ENCODE results near the gene NTRK2.

NTRK2 gene

DNA sequence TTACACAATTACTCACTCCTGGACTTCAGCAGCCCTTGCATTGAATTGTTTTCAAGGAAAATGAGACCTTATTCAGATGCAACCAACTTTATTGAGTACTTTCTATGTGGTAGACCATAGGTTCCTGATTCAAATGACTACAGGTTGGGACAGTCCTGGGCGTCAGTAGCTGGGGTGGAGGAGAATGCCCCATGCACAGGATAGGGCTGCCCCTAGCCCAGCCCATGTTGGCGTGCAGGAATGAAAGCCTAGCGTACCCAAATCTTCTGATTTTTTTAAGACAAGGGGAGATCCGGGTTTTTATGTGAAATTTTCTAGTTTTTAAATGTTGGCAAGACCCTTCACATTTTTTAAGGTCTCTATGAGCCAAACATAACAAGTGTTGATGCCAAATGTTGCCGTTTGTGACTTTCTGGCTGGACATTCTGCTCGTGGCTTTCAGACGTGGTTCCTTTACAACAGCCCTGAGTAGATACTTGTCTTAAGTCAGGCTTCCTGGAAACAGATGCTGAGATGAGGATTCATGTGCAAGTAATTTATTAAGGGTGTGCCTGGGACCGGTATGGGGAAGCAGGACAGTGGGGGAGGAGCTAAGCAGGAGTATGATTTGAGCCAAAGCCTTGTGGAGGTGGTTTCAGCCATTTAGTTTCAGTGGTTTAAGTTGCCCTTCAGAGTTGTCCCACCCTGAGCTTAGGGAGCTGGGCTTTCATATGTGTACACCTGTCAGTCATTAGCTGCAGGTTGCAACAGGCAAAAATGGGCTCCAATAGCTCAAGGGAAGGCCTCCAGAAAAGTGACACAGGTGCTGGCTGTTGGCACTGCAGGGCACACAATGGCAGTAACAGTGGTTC, 154.1 kb downstream of the NTRK2 start:
- Mint-ChIP-seq H3K27me3 (no peaks in the 10 kb centered on the region), H3K4me3 (no peak overlapping the region), H3K36me3 (no peaks in the 10 kb centered on the region), H3K4me1 (no peaks in the 10 kb centered on the region), H3K9me3 (no peaks in the 10 kb centered on the region), H3K27ac (no peak overlapping the region)
- ATAC-seq = peak; percentile 37

DNA sequence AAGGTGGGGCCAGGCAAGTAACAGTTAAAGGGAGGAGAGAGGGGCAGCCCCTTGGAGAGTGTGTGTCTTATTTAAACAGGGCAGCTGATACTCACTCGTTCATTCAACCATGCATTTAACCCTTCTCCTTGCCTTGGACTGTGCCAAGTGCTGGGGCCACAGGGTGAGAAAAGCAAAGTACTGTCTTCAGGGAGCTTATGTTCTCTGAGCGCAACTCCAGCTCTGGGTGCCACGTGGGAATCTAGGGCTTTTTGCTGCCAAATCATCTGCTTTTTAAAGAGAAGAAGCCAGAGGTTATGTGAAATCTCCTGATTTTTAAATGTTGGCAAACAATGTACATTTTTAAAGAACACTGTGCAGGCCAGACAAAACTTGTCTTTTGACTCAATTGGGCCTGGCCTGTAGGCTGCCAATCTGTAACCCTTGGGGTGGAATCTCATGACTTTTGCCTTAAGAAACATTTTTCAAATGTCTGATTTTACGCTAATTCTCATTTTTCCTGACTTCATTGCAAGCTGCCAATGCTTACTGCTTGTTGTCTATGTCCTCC, 157.8 kb downstream of the NTRK2 start:
- no peak overlapping the region for H3K4me3 Mint-ChIP-seq
- no peak overlapping the region for H3K27ac Mint-ChIP-seq
- no peaks in the 10 kb centered on the region for H3K36me3 Mint-ChIP-seq
- H3K27me3 Mint-ChIP-seq = no peaks in the 10 kb centered on the region
- H3K9me3 Mint-ChIP-seq = no peaks in the 10 kb centered on the region
- H3K4me1 Mint-ChIP-seq = no peaks in the 10 kb centered on the region
- no peak for ATAC-seq

DNA sequence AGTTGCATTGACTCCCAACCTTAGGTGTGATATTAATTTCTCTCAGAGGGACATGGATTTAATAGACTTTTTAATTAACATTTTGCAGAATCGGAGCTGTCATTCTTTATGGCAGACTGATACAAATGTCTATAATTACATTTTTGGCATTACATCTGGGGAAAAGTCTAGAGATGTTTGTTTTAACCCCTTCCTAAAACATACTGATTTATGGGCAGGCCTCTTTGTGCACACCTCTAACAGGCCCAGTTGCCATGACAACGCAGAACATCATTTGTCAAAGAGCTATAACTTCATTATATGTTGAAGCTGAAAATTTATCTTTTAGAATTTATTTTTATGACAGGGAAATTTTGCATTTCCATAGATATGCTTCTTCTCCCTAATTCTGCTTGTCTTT, 158.5 kb downstream of the NTRK2 start:
- Mint-ChIP-seq H3K4me1 (no peaks in the 10 kb centered on the region), H3K27ac (no peak overlapping the region), H3K36me3 (no peaks in the 10 kb centered on the region), H3K27me3 (no peaks in the 10 kb centered on the region), H3K9me3 (no peaks in the 10 kb centered on the region), H3K4me3 (no peak overlapping the region)
- ATAC-seq = no peak

DNA sequence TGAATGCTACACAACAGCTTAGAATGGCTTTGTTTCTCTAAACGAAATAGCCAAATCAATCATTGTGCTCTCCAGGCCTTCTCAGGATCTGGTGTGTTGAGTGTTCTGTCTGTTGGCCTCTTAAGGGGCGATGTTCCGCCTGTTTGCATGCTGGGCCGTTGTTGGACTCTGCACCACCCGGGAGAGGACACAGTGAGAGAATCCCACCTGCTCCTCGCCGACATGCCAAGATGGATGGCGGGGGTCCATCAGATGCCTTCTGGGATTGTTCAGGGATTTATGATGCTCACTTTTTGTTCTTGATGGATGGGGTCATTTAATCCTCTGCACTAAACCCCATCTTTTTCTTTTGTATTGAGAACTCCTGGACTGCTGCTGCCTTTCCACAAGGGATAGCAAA, 159.9 kb downstream of the NTRK2 start:
- Mint-ChIP-seq H3K4me1 (no peaks in the 10 kb centered on the region), H3K27me3 (no peaks in the 10 kb centered on the region), H3K27ac (no peak overlapping the region), H3K9me3 (no peaks in the 10 kb centered on the region), H3K4me3 (no peak overlapping the region), H3K36me3 (no peaks in the 10 kb centered on the region)
- no peak for ATAC-seq

DNA sequence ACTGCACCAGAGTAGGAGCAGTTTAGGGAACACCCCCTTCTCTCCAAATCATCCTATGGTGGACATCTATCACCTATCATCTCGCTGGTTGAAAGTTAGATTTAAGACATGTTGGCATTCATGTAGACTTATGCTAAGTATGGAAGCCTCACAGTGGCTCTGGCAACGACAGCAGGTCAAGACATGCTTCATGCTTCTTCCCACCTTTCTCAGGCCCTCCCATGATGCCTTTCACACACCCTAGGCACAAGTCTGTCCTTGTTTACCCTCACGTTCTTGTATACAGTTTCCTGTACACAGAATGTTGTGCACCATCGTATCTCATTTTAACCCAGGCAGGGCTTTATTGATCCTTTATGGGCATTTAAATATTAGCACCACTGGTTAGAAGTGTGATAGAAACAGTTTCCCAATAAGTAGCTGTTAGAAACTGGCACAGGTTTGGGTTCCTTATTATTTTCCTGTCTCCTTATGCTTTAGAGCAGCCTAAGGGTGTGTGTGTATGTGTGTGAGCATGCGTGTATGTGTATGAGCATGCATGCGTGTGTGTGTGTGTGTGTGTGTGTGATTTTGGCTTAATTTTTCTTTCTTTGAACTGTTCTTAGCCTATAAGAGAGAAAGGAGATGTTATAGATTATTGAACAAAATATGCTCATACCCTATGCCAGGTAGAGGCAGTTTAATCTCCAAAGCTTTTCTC, 160.6 kb downstream of the NTRK2 start:
- Mint-ChIP-seq H3K27me3 (no peaks in the 10 kb centered on the region), H3K9me3 (no peaks in the 10 kb centered on the region), H3K4me3 (no peak overlapping the region), H3K4me1 (no peaks in the 10 kb centered on the region), H3K27ac (no peak overlapping the region), H3K36me3 (no peaks in the 10 kb centered on the region)
- no peak for ATAC-seq

DNA sequence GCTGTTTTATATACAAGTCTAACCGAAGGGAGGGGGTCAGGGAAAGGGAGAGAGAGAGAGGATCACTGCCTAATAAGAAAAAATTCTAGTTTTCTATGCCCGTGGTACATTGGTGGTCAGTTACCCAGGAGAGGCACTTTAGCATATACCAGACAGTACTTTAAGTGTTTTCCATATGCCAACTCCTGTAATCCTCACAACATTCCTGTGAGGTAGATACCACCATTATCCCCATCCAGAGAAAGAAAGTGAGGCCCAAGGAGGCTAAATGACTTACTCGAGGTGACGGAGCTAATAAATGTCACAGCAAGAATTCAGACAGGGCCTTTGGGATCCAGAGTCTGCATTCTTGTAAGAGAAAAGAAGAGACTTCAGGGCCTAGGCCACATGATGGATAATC, 161.8 kb downstream of the NTRK2 start:
- no peaks in the 10 kb centered on the region for H3K4me1 Mint-ChIP-seq
- no peak for ATAC-seq
- no peak overlapping the region for H3K4me3 Mint-ChIP-seq
- H3K9me3 Mint-ChIP-seq = no peaks in the 10 kb centered on the region
- no peaks in the 10 kb centered on the region for H3K27me3 Mint-ChIP-seq
- no peak overlapping the region for H3K27ac Mint-ChIP-seq
- no peaks in the 10 kb centered on the region for H3K36me3 Mint-ChIP-seq

DNA sequence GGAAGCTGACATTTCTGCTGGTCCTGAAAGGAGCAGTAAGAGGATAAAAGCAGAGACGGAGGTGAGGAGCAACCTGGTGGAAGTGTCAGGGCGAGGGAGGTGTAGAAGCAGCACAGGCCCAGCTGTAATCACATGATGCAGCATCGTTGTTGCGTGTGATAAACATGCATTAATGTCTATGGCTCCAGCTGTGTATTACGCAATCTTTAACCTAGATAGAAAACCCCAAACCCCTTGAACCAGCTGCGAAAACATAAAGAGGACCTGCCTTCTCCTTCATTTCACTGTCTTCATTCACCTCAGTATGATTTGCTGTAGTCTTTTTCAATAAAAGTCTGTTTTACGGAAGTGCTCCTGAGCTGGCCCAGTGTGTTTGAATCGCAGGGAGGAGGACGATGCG, 162.9 kb downstream of the NTRK2 start:
- no peaks in the 10 kb centered on the region for H3K27me3 Mint-ChIP-seq
- no peak overlapping the region for H3K27ac Mint-ChIP-seq
- no peaks in the 10 kb centered on the region for H3K9me3 Mint-ChIP-seq
- H3K36me3 Mint-ChIP-seq = no peaks in the 10 kb centered on the region
- no peak overlapping the region for H3K4me3 Mint-ChIP-seq
- ATAC-seq = no peak
- H3K4me1 Mint-ChIP-seq = no peaks in the 10 kb centered on the region

DNA sequence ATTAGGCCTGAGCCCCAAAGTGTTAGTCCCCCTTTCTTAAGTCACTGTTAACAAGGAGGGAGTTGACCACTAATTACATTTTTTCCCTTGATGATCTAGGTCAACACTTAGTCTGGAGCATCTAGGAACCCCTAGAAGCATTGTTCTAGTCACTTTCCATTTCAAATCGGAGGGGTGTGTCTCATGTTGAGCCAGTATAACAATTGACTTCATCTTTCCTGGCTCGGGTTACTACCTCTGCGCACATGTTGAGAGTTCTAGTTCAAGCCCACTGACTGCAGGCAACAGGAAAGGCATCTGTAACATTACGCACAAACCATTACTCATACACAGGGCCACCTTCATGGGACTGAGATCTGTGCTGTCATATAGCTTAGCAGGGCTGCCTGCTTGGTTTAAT, 164.9 kb downstream of the NTRK2 start:
- Mint-ChIP-seq H3K36me3 (no peaks in the 10 kb centered on the region), H3K27me3 (no peaks in the 10 kb centered on the region), H3K27ac (no peak overlapping the region), H3K9me3 (no peaks in the 10 kb centered on the region), H3K4me1 (no peaks in the 10 kb centered on the region), H3K4me3 (no peak overlapping the region)
- no peak for ATAC-seq

DNA sequence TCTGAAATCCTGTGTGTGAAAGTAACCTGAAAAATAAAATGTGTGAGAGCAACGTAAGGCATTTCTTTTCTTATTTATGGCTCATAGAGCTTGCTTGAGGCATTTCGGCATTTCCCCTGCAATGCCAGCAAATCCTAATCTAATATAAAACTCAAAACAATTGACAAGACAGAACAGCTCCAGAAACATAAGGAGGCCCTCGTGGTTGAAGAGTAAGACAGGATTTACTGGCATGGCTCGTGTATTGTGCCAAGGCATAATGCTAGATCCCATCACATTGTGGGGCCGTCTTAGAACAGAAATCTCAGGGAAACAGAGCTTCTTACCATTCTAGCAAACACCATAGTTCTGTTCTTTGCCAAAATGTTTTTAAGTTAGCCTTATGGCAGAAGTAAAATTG, 166.2 kb downstream of the NTRK2 start:
- Mint-ChIP-seq H3K4me3 (no peak overlapping the region), H3K36me3 (no peaks in the 10 kb centered on the region), H3K9me3 (no peaks in the 10 kb centered on the region), H3K4me1 (no peaks in the 10 kb centered on the region), H3K27me3 (peaks cover under 1% of the 10 kb centered on the region), H3K27ac (no peak overlapping the region)
- no peak for ATAC-seq

DNA sequence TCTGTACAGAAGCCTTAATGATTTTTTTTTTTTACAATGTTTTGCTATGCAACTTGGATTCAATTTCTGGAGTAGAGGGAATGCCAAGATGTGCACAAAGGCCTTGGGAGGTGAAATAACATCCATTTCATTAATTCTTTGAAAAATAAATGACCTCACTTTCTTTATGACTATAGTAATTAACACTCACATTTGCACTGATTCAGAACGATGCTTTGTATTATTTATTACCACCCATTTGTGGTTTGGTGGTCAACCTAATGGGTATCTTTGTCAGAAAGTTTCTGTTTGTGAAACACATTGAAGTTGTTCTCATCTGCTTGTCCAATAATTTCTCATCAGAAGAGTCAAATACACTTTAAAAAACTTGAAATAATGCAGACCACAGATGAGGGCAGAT, 169.3 kb downstream of the NTRK2 start:
- no peaks in the 10 kb centered on the region for H3K9me3 Mint-ChIP-seq
- no peaks in the 10 kb centered on the region for H3K36me3 Mint-ChIP-seq
- H3K4me3 Mint-ChIP-seq = no peak overlapping the region
- no peak for ATAC-seq
- no peaks in the 10 kb centered on the region for H3K4me1 Mint-ChIP-seq
- peaks cover 19% of the 10 kb centered on the region for H3K27me3 Mint-ChIP-seq
- H3K27ac Mint-ChIP-seq = no peak overlapping the region

DNA sequence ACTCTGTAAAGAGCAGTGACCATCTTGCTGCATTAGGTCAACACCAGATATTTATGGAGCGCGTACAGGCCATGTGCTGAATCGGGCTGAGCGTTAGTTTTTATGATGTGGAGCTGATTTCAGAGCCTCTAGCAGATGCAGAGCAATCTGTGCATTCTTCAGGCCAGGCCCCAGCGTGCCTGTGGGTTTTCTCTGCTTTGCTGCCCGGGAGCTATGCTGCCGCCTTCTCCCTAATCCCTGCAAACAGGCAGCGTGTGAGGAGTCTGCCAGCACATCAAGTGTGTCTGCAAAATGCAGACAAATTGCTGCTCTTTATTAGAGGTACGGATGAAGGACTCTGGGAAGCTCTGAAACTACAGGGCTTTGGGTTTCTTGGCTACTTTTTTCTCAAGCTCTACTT, 170.0 kb downstream of the NTRK2 start:
- Mint-ChIP-seq H3K27me3 (peaks cover 19% of the 10 kb centered on the region), H3K4me3 (no peak overlapping the region), H3K36me3 (no peaks in the 10 kb centered on the region), H3K4me1 (no peaks in the 10 kb centered on the region), H3K27ac (no peak overlapping the region), H3K9me3 (no peaks in the 10 kb centered on the region)
- ATAC-seq = no peak

DNA sequence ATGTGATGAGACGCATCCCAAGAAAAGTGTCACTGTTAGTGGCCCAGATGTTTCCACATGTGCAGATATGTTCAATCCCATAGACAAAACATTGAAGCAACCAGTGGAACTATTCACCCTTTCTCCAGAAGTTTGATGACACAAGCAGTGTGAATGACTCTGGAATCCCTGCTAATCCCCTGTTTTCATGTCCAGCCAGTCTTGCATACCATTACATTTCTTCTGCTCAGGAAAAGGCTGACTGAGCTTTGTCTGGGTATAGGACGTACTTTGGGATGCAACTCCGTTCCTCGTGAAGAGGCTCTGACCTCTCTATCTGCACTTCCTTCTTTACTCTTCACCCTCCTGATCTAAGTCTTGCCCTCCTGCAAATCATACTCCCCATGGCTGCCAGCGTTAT, 172.4 kb downstream of the NTRK2 start:
- H3K36me3 Mint-ChIP-seq = no peaks in the 10 kb centered on the region
- no peaks in the 10 kb centered on the region for H3K9me3 Mint-ChIP-seq
- peaks cover 19% of the 10 kb centered on the region for H3K27me3 Mint-ChIP-seq
- ATAC-seq = no peak
- H3K4me1 Mint-ChIP-seq = no peaks in the 10 kb centered on the region
- H3K27ac Mint-ChIP-seq = no peak overlapping the region
- no peak overlapping the region for H3K4me3 Mint-ChIP-seq

DNA sequence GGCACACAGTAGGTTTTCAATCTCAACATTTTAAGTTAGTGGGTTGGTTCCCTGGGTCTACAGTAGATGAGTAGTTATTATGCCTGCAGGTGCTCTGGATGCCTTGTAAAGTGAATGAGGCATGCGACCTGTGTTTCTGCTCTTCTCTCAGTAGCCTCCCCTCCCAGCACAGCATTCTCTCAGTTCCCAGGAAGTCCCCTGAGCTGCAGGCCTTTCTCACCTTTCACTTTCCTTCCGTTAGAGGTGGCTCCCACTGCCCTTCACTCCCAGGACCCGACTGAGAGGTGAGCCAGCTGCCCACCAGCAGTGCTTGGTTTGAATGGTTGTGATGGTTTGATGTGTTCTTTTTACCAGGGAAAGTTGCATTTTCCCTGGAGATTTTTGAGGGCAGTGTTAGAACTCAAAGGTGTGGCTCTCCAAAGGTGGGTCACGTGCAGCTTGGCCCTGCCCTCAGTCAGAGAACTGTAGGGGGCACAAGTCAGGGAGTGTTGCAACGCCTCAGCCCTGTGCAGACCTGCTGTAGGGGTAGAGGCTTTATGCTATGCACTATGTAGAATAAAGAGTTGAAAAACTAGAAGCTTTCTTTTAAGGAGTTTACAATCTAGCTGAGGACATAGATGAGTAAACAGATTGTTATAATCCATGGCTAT, 173.8 kb downstream of the NTRK2 start:
- no peak overlapping the region for H3K27ac Mint-ChIP-seq
- no peak overlapping the region for H3K4me3 Mint-ChIP-seq
- H3K27me3 Mint-ChIP-seq = peaks cover 19% of the 10 kb centered on the region
- H3K9me3 Mint-ChIP-seq = no peaks in the 10 kb centered on the region
- no peak for ATAC-seq
- no peaks in the 10 kb centered on the region for H3K4me1 Mint-ChIP-seq
- H3K36me3 Mint-ChIP-seq = no peaks in the 10 kb centered on the region

DNA sequence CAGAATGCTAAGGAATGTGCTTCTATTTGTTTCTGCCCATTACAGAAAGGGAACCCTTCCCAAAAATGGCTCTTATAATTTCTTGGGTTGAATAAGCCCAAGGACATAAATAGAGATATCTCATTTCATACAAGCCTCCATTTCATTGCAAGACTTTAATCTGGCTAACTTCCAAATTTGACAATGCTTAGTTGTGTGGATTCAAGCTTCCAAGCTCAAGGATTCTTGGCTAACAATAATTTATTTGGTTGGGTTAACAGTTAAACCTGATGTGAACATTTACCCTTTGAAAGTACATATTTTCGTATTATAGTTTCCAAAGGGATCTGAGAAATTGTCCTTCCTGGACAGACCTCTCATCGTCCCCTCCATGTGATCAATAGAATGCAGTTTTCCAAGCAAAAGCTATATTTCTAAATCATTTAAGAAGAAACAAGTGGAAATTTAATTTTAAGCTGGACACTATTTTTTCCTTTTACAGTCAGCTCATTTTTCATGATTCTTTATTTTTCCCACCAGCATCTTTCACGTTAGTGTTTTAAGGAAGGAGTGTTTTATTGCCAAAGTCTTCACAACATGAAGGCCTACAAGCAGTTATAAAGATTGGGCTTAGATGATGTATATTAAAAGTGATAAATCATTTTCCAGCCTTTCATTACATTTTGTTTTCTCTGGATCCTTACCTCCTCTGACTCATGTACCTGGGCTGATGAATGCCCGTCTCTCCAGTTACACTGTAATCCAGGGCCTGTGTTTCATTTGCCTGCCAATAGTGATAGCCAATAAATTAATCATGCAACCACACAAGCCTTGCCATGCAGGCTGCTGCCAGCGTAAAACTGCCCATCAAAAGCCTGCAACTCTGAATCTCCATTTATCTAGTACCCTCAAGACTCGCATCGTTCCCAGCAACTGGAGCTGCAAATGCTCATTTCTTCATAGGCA, 176.7 kb downstream of the NTRK2 start:
- ATAC-seq = no peak
- Mint-ChIP-seq H3K27ac (no peak overlapping the region), H3K4me1 (no peaks in the 10 kb centered on the region), H3K36me3 (no peaks in the 10 kb centered on the region), H3K9me3 (no peaks in the 10 kb centered on the region), H3K4me3 (no peak overlapping the region), H3K27me3 (peaks cover 13% of the 10 kb centered on the region)

DNA sequence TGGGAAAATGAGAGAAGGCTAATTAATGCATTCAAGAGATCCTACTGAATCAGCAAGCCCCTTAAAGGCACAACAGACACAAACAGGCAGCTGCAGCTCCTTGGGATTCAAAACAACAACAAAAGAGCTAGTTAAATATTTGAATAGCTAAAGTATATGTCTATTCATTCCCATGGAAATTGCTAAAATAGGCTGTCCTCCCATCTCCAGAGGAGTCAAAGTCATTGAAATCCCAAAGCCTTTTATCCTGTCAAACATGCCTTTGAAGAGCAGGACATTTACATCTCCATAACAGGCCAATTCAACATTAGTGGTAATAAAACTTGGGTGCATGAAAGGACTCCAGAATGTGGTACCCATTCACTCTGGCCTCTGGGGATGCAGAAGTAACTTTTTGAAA, 177.4 kb downstream of the NTRK2 start:
- no peak overlapping the region for H3K27ac Mint-ChIP-seq
- ATAC-seq = no peak
- no peaks in the 10 kb centered on the region for H3K9me3 Mint-ChIP-seq
- no peaks in the 10 kb centered on the region for H3K36me3 Mint-ChIP-seq
- no peak overlapping the region for H3K4me3 Mint-ChIP-seq
- H3K4me1 Mint-ChIP-seq = no peaks in the 10 kb centered on the region
- H3K27me3 Mint-ChIP-seq = peaks cover 7% of the 10 kb centered on the region

All from stimulated activated memory B cell treated with anti-CD40 and anti-IgM and Interleukin-4, amounts not matched to agents 10 μg/mL and 1 μg/mL and 100 μg/mL, for 72 hours (primary cell).